GM12864 (cell line): ENCODE data around the gene EPS8L2.
"Not testable (repeated sequence)": the region's sequence is repeated elsewhere in the genome, so short reads cannot be mapped to it uniquely, and the experiment has no call there.

Experiments used
- DNase-seq: peaks from one replicate; pipeline ENCODE4 v3.0.0-alpha.2; 2011; ENCODE audit warnings: low read depth
- H3K4me3 ChIP-seq: 2 replicates; pipeline ENCODE4 v1.5.1; 2011; ENCODE audit warnings: mild to moderate bottlenecking, low read depth, low read length, control low read depth
- CTCF ChIP-seq: IDR thresholded peaks from 2 replicates; pipeline ENCODE4 v1.5.1; 2011; ENCODE audit warnings: low read depth, mild to moderate bottlenecking, moderate library complexity, low read length, control low read depth, inconsistent platforms; ENCODE audit errors: missing control alignments

The EPS8L2 gene

DNA sequence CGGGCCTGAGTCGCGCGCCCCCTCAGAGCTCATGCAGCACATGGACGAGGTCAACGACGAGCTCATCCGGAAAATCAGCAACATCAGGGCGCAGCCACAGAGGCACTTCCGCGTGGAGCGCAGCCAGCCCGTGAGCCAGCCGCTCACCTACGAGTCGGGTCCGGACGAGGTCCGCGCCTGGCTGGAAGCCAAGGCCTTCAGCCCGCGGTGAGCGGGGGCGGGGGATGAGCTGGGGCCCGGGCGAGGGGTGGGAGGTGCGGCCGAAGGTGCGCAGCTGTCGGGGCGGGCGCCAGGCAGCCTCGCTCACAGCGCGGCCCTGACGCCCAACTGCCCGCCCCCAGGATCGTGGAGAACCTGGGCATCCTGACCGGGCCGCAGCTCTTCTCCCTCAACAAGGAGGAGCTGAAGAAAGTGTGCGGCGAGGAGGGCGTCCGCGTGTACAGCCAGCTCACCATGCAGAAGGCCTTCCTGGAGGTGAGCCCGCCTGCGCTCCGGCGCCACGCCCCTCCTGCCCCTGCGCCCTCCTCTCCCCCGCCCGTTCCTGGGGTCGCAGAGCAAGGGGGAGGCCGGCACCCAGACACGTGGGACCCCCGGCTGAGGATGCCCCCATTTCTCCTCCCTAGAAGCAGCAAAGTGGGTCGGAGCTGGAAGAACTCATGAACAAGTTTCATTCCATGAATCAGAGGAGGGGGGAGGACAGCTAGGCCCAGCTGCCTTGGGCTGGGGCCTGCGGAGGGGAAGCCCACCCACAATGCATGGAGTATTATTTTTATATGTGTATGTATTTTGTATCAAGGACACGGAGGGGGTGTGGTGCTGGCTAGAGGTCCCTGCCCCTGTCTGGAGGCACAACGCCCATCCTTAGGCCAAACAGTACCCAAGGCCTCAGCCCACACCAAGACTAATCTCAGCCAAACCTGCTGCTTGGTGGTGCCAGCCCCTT lies 20.5 kb downstream of the EPS8L2 start:
- H3K4me3 ChIP-seq, result peak overlapping the region; percentile 54
- no peak for TF ChIP-seq CTCF
- DNase-seq, result no peak

DNA sequence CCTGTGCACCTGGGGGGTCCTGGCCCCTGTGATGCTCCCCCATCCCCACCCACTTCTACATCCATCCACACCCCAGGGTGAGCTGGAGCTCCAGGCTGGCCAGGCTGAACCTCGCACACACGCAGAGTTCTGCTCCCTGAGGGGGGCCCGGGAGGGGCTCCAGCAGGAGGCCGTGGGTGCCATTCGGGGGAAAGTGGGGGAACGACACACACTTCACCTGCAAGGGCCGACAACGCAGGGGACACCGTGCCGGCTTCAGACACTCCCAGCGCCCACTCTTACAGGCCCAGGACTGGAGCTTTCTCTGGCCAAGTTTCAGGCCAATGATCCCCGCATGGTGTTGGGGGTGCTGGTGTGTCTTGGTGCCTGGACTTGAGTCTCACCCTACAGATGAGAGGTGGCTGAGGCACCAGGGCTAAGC lies 21.3 kb downstream of the EPS8L2 start:
- no peak for DNase-seq
- TF ChIP-seq CTCF, result no peak
- H3K4me3 ChIP-seq, result no peak overlapping the region

DNA sequence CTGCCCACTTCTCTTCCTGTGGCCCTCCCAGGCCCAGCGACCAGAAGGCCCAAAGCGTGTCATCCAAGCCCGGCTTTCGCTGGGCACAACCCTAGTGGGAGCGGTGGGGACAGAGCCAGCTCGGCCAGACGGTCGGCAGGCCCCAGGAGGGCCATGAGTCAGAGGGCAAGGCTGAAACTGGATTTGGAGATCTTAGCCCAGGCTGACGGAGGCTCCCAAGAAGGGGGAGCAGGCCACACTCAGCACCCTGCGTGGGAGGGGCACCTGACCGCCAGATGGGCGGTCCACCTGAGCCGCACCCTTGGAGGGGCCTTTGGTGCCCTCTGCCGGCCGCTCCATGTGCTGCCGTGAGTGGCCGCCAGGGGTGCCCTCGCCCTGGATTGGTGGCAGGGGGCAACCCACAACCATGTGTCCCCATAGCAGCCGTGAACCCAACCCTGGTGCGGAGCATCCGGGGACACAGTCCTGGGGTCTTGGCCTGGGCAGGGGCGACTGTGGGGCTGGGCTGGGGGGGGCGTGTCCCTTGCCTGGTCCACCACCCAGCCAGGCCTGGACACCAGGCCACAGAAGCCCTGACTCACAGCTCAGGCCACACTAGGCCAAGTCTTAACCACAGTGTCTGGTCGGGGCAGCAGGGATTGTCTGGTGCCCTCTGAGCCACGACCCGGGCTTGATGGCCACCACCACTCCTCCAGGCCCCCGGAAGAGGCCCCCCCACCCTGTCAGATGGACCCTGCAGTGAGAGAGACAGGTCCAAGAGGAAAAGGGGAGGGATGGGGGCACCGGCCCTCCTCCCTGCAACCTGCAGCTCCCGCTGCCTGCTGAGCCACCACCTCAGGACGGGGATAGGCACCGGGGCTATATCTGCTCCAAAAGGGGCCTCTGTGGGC lies 22.1 kb downstream of the EPS8L2 start:
- H3K4me3 ChIP-seq, result no peak overlapping the region
- no peak for DNase-seq
- peak; percentile 99 for TF ChIP-seq CTCF

GRCh38 chr11:728901-729491 lies 23.0 kb downstream of the EPS8L2 start:
- DNase-seq, result no peak

GRCh38 chr11:729492-730074 lies 23.6 kb downstream of the EPS8L2 start:
- DNase-seq, result no peak
- no peak overlapping the region for H3K4me3 ChIP-seq
- no peak for TF ChIP-seq CTCF

More at GRCh38 chr11:728901-729491, 23.0 kb downstream of the EPS8L2 start:
- no peak for TF ChIP-seq CTCF
- H3K4me3 ChIP-seq, result no peak overlapping the region

- DNase-seq, result no peak
- H3K4me3 ChIP-seq, result no peak overlapping the region
- TF ChIP-seq CTCF, result no peak
These were observed 27.0 kb downstream of the EPS8L2 start for GRCh38 chr11:733072-733471.

GRCh38 chr11:734541-734940 lies 28.5 kb downstream of the EPS8L2 start:
- not testable (repeated sequence) for DNase-seq, H3K4me3 ChIP-seq
